GM12878 (cell line): ENCODE measurements around the gene ARHGEF3. TPM values are rescaled to one million over a fixed set of nuclear protein-coding genes. Genes with fewer than 3 reads are reported as not detected.
A peak's percentile ranks its signal among the peaks of the same experiment; 100 is the strongest.

Source experiments
- CBX3 ChIP-seq: fragments of 200-600 bp; sonication (generic); IDR thresholded peaks from 2 replicates; pipeline ENCODE4 v1.6.1; 2016; ENCODE audit warnings: low read depth, borderline replicate concordance
- CUX1 ChIP-seq: IDR thresholded peaks from 2 replicates; pipeline ENCODE4 v1.6.1; 2012; ENCODE audit warnings: improper control_type of control experiment, low read depth, low read length; ENCODE audit not compliant: insufficient replicate concordance
- DPF2 ChIP-seq: fragments of 450-650 bp; IDR thresholded peaks from 2 replicates; pipeline ENCODE4 v1.6.1; 2017; ENCODE audit warnings: mild to moderate bottlenecking
- E4F1 ChIP-seq: fragments of 450-650 bp; IDR thresholded peaks from 2 replicates; pipeline ENCODE4 v1.6.1; 2018; ENCODE audit warnings: borderline replicate concordance, mild to moderate bottlenecking; ENCODE audit not compliant: partially characterized antibody
- FOS ChIP-seq: IDR thresholded peaks from 3 replicates; pipeline ENCODE4 v1.6.1; 2011; ENCODE audit warnings: borderline replicate concordance; ENCODE audit not compliant: insufficient read length; ENCODE audit errors: extremely low read depth
- HDGF ChIP-seq: fragments of 450-650 bp; IDR thresholded peaks from 2 replicates; pipeline ENCODE4 v1.6.1; 2016; ENCODE audit warnings: antibody characterized with exemption
- KDM1A ChIP-seq: fragments of 200-600 bp; sonication (generic); IDR thresholded peaks from 2 replicates; pipeline ENCODE4 v1.6.1; 2016; ENCODE audit warnings: borderline replicate concordance
- NFYB ChIP-seq: IDR thresholded peaks from 2 replicates; pipeline ENCODE4 v1.6.1; 2011; ENCODE audit warnings: low read depth, mild to moderate bottlenecking, low read length, improper control_type of control experiment, moderate library complexity; ENCODE audit not compliant: insufficient read depth
- NRF1 ChIP-seq: conservative IDR thresholded peaks from 2 replicates; pipeline ENCODE4 v1.6.1; 2011; ENCODE audit warnings: mild to moderate bottlenecking, low read depth, low read length, improper control_type of control experiment
- PAX8 ChIP-seq: fragments of 450-650 bp; IDR thresholded peaks from 2 replicates; pipeline ENCODE4 v1.6.1; 2017; ENCODE audit warnings: mild to moderate bottlenecking, moderate library complexity
- TARDBP ChIP-seq: IDR thresholded peaks from 2 replicates; pipeline ENCODE4 v1.6.1; 2016; ENCODE audit warnings: borderline replicate concordance
- TBL1XR1 ChIP-seq: IDR thresholded peaks from 2 replicates; pipeline ENCODE4 v1.6.1; 2012; ENCODE audit warnings: low read depth, low read length, improper control_type of control experiment
- ZNF217 ChIP-seq: fragments of 450-650 bp; IDR thresholded peaks from 2 replicates; pipeline ENCODE4 v1.6.1; 2017; ENCODE audit warnings: antibody characterized with exemption, mild to moderate bottlenecking
- polyA plus RNA-seq, 11 experiments: library from polyadenylated mRNA; depleted of rRNA in 4 of 11; unstranded in 6 of 11; stranded (reverse) in 5 of 11; fragments of >200 nt; fragmentation: Nextera tagmentation in 4 of 11; fragmentation: Illumina TruSeq in 1 of 11; extraction: Ambion mirVana in 4 of 11; extraction: Trizol in 1 of 11; gene quantifications; 1 replicate in 1 of 11; 2 replicates in 10 of 11; pipeline versions ENCODE4 v1.2.1 to v1.2.3, GENCODE V29; 2011 to 2016; ENCODE audit warnings: inconsistent platforms in 2 of 11, missing spikeins in 2 of 11, low read depth in 1 of 11
- total RNA-seq, 4 experiments: library from RNA; depleted of rRNA in 3 of 4; stranded (reverse); fragments of >200 nt in 3 of 4; fragmentation: Illumina TruSeq in 1 of 4; extraction: Trizol in 1 of 4; gene quantifications; 2 replicates each; pipeline versions ENCODE4 v1.2.1 to v1.2.3, GENCODE V29; 2013 to 2021
- TF ChIP-seq, protein P1 (sequence below): fragments of 450-650 bp; IDR thresholded peaks from 2 replicates; pipeline ENCODE4 v1.6.1; 2017; ENCODE audit warnings: mild to moderate bottlenecking, moderate library complexity
- TF ChIP-seq, protein P2 (sequence below): IDR thresholded peaks from 2 replicates; pipeline ENCODE4 v1.6.1; 2011; ENCODE audit warnings: borderline replicate concordance, low read depth, mild to moderate bottlenecking, moderate library complexity, mixed read lengths, low read length; ENCODE audit not compliant: insufficient read depth; ENCODE audit errors: extremely low read length
- TF ChIP-seq, protein P3 (sequence below): IDR thresholded peaks from 2 replicates; pipeline ENCODE4 v1.6.1; 2011; ENCODE audit warnings: low read depth, mild to moderate bottlenecking, low read length, moderate library complexity, borderline replicate concordance; ENCODE audit errors: extremely low read depth

Gene ARHGEF3
- total and polyA plus RNA-seq, 10 of the 15 experiments (the other 5 are each of a cell fraction or from before 2014, with no cell fraction given), result 21.8 to 78.7 (median 56.2) TPM

GRCh38 chr3:56783644-56784447 is 17.9 kb downstream of the ARHGEF3 start (continued):
- TF ChIP-seq FOS, result no peak
- no peak for TF ChIP-seq CUX1
- peak; percentile 92 for TF ChIP-seq DPF2
- TF ChIP-seq, protein P1, sequence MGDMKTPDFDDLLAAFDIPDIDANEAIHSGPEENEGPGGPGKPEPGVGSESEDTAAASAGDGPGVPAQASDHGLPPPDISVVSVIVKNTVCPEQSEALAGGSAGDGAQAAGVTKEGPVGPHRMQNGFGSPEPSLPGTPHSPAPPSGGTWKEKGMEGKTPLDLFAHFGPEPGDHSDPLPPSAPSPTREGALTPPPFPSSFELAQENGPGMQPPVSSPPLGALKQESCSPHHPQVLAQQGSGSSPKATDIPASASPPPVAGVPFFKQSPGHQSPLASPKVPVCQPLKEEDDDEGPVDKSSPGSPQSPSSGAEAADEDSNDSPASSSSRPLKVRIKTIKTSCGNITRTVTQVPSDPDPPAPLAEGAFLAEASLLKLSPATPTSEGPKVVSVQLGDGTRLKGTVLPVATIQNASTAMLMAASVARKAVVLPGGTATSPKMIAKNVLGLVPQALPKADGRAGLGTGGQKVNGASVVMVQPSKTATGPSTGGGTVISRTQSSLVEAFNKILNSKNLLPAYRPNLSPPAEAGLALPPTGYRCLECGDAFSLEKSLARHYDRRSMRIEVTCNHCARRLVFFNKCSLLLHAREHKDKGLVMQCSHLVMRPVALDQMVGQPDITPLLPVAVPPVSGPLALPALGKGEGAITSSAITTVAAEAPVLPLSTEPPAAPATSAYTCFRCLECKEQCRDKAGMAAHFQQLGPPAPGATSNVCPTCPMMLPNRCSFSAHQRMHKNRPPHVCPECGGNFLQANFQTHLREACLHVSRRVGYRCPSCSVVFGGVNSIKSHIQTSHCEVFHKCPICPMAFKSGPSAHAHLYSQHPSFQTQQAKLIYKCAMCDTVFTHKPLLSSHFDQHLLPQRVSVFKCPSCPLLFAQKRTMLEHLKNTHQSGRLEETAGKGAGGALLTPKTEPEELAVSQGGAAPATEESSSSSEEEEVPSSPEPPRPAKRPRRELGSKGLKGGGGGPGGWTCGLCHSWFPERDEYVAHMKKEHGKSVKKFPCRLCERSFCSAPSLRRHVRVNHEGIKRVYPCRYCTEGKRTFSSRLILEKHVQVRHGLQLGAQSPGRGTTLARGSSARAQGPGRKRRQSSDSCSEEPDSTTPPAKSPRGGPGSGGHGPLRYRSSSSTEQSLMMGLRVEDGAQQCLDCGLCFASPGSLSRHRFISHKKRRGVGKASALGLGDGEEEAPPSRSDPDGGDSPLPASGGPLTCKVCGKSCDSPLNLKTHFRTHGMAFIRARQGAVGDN, result peak; percentile 92
- TF ChIP-seq ZNF217, result peak; percentile 48; the same call in 1 of the 2 replicates
- peak; percentile 26; the same call in 1 of the 2 replicates for TF ChIP-seq PAX8
- no peak for TF ChIP-seq CBX3
- no peak for TF ChIP-seq TARDBP
- TF ChIP-seq KDM1A, result no peak
- TF ChIP-seq, protein P2, sequence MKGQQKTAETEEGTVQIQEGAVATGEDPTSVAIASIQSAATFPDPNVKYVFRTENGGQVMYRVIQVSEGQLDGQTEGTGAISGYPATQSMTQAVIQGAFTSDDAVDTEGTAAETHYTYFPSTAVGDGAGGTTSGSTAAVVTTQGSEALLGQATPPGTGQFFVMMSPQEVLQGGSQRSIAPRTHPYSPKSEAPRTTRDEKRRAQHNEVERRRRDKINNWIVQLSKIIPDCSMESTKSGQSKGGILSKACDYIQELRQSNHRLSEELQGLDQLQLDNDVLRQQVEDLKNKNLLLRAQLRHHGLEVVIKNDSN, result no peak
- TF ChIP-seq NRF1, result no peak
- no peak for TF ChIP-seq E4F1
- TF ChIP-seq NFYB, result no peak
- TF ChIP-seq, protein P3, sequence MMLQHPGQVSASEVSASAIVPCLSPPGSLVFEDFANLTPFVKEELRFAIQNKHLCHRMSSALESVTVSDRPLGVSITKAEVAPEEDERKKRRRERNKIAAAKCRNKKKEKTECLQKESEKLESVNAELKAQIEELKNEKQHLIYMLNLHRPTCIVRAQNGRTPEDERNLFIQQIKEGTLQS, result no peak
- TF ChIP-seq TBL1XR1, result peak; percentile 44; the same call in 1 of the 2 replicates
- no peak for TF ChIP-seq HDGF
